Stromal cell of bone marrow (primary cell): ENCODE data around the gene CYSRT1.

Experiments used
- DNase-seq: peaks from one replicate; pipeline ENCODE4 v3.0.0-alpha.2; 2012; ENCODE audit warnings: low read depth

The CYSRT1 gene

GRCh38 chr9:137227054-137227852, 2.3 kb downstream of the CYSRT1 start, which contains the start of gene RNF224:
Gene RNF224 (plus strand): TSS chr9:137227502. CDS start chr9:137228336, 834 bp downstream.
- DNase-seq, result no peak

GRCh38 chr9:137227853-137228505, 3.0 kb downstream of the CYSRT1 start:
- no peak for DNase-seq

- no peak for DNase-seq
Observed at GRCh38 chr9:137228506-137228967, 3.6 kb downstream of the CYSRT1 start.

GRCh38 chr9:137228968-137229896, 4.3 kb downstream of the CYSRT1 start:
- DNase-seq, result no peak

- DNase-seq, result no peak
Observed at GRCh38 chr9:137229903-137230704, 5.1 kb downstream of the CYSRT1 start.

GRCh38 chr9:137230705-137231371, 5.9 kb downstream of the CYSRT1 start, which contains the start of gene SLC34A3:
Gene SLC34A3 (plus strand): TSS chr9:137230901. CDS start chr9:137231703, 802 bp downstream.
- DNase-seq, result no peak

GRCh38 chr9:137231372-137232039, 6.5 kb downstream of the CYSRT1 start:
- DNase-seq, result no peak

GRCh38 chr9:137232101-137232500, 7.1 kb downstream of the CYSRT1 start:
- no peak for DNase-seq

- no peak for DNase-seq
Observed at GRCh38 chr9:137232510-137232909, 7.5 kb downstream of the CYSRT1 start.

GRCh38 chr9:137233143-137233980, 8.4 kb downstream of the CYSRT1 start:
- DNase-seq, result no peak

- DNase-seq, result no peak
Observed at GRCh38 chr9:137234055-137234697, 9.2 kb downstream of the CYSRT1 start.

GRCh38 chr9:137234758-137235423, 9.9 kb downstream of the CYSRT1 start:
- no peak for DNase-seq

- DNase-seq, result no peak
Observed at GRCh38 chr9:137235424-137236237, 10.7 kb downstream of the CYSRT1 start.

GRCh38 chr9:137236238-137236935, 11.4 kb downstream of the CYSRT1 start:
- peak; percentile 40 for DNase-seq

- DNase-seq, result no peak
Observed at GRCh38 chr9:137236936-137237421, 12.0 kb downstream of the CYSRT1 start.
